ENCODE data around the gene GPHA2. TPM values are rescaled to one million over a fixed set of nuclear protein-coding genes. Genes with fewer than 3 reads are reported as not detected.

Gene GPHA2
- total and polyA plus RNA-seq, 2 of the 13 experiments (the other 11 are each of a cell fraction or from before 2014, with no cell fraction given): 13.0 to 19.1 TPM

GRCh38 chr11:64935359-64936081 is at the start of gene GPHA2 (continued):
- TF ChIP-seq, protein P1, sequence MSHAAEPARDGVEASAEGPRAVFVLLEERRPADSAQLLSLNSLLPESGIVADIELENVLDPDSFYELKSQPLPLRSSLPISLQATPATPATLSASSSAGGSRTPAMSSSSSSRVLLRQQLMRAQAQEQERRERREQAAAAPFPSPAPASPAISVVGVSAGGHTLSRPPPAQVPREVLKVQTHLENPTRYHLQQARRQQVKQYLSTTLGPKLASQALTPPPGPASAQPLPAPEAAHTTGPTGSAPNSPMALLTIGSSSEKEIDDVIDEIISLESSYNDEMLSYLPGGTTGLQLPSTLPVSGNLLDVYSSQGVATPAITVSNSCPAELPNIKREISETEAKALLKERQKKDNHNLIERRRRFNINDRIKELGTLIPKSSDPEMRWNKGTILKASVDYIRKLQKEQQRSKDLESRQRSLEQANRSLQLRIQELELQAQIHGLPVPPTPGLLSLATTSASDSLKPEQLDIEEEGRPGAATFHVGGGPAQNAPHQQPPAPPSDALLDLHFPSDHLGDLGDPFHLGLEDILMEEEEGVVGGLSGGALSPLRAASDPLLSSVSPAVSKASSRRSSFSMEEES (CRISPR knock-in tag; IDR thresholded peaks at IDR 0.05): peak; percentile 32; the same call in 1 of the 2 replicates
- TF ChIP-seq ZNF205 (CRISPR knock-in tag; IDR thresholded peaks at IDR 0.05): 0 out of 2 replicates have a peak, but pooled peaks have one; percentile 34
- TF ChIP-seq HDAC1 (CRISPR knock-in tag; IDR thresholded peaks at IDR 0.05): peak; percentile 25; the same call in 1 of the 2 replicates
- peak; percentile 46; the same call in 1 of the 2 replicates for TF ChIP-seq ZFP91 (CRISPR knock-in tag; IDR thresholded peaks at IDR 0.05; ENCODE audit: borderline replicate concordance)
- TF ChIP-seq HOXA3 (CRISPR knock-in tag; IDR thresholded peaks at IDR 0.05): 0 out of 2 replicates have a peak, but pooled peaks have one; percentile 21
- peak; percentile 49; the same call in 1 of the 2 replicates for TF ChIP-seq ZNF800 (CRISPR knock-in tag; IDR thresholded peaks at IDR 0.05)
- TF ChIP-seq ZNF646 (CRISPR knock-in tag; IDR thresholded peaks at IDR 0.05): peak; percentile 52; the same call in 1 of the 2 replicates
- peak; percentile 36; the same call in 1 of the 2 replicates for TF ChIP-seq ZNF263 (CRISPR knock-in tag; IDR thresholded peaks at IDR 0.05)
- no peak for TF ChIP-seq RBAK (CRISPR knock-in tag; IDR thresholded peaks at IDR 0.05)
- 0 out of 2 replicates have a peak, but pooled peaks have one; percentile 31 for TF ChIP-seq ZMYM4 (CRISPR knock-in tag; IDR thresholded peaks at IDR 0.05)
- TF ChIP-seq POLR2A (IDR thresholded peaks at IDR 0.05; ENCODE audit: insufficient read depth in 1 of 2, low read depth in 2 of 2, low read length in 2 of 2): peak; percentile 66 to 91
- TF ChIP-seq DR1 (CRISPR knock-in tag; IDR thresholded peaks at IDR 0.05): peak; percentile 96
- TF ChIP-seq ZNF564 (CRISPR knock-in tag; IDR thresholded peaks at IDR 0.05): 0 out of 2 replicates have a peak, but pooled peaks have one; percentile 25
- 0 out of 2 replicates have a peak, but pooled peaks have one; percentile 22 for TF ChIP-seq KDM3A (CRISPR knock-in tag; IDR thresholded peaks at IDR 0.05; ENCODE audit: low read depth)
- peak; percentile 41; the same call in 1 of the 2 replicates for TF ChIP-seq SAP130 (CRISPR knock-in tag; IDR thresholded peaks at IDR 0.05; ENCODE audit: low read depth)
- peak; percentile 59 for TF ChIP-seq SP5 (CRISPR knock-in tag; IDR thresholded peaks at IDR 0.05; ENCODE audit: borderline replicate concordance, low read depth)
- 0 out of 2 replicates have a peak, but pooled peaks have one; percentile 21 for TF ChIP-seq BCL6 (CRISPR knock-in tag; IDR thresholded peaks at IDR 0.05)
- TF ChIP-seq HCFC1 (IDR thresholded peaks at IDR 0.05; ENCODE audit: low read depth, low read length): no peak

All from HepG2 (cell line).